Raji (cell line): ENCODE measurements around the gene CSNK1G3.

Source experiments
- POLR2A ChIP-seq: IDR thresholded peaks from 2 replicates; pipeline ENCODE4 v1.6.1; 2011; ENCODE audit warnings: low read depth, low read length, control low read depth; ENCODE audit not compliant: insufficient read depth

CSNK1G3 gene

GRCh38 chr5:123505633-123506032 lies 6.3 kb upstream of the CSNK1G3 start:
- TF ChIP-seq POLR2A, result no peak

- no peak for TF ChIP-seq POLR2A
Observed at GRCh38 chr5:123508441-123508840, 3.5 kb upstream of the CSNK1G3 start.

GRCh38 chr5:123511290-123511647 lies 708 bp upstream of the CSNK1G3 start:
- TF ChIP-seq POLR2A, result no peak

GRCh38 chr5:123512611-123513461 lies 859 bp downstream of the CSNK1G3 start:
- no peak for TF ChIP-seq POLR2A

GRCh38 chr5:123514615-123515355 lies 2.8 kb downstream of the CSNK1G3 start:
- no peak for TF ChIP-seq POLR2A

- TF ChIP-seq POLR2A, result no peak
Observed at GRCh38 chr5:123515904-123516303, 3.9 kb downstream of the CSNK1G3 start.

- TF ChIP-seq POLR2A, result no peak
Observed at GRCh38 chr5:123517476-123517875, 5.5 kb downstream of the CSNK1G3 start.

GRCh38 chr5:123518111-123518510 lies 6.1 kb downstream of the CSNK1G3 start:
- no peak for TF ChIP-seq POLR2A

GRCh38 chr5:123520677-123521247 lies 8.8 kb downstream of the CSNK1G3 start:
- no peak for TF ChIP-seq POLR2A

- no peak for TF ChIP-seq POLR2A
Observed at GRCh38 chr5:123524146-123524545, 12.2 kb downstream of the CSNK1G3 start.

- TF ChIP-seq POLR2A, result no peak
Observed at GRCh38 chr5:123527190-123527589, 15.2 kb downstream of the CSNK1G3 start.

- TF ChIP-seq POLR2A, result no peak
Observed at GRCh38 chr5:123528065-123528464, 16.1 kb downstream of the CSNK1G3 start.

GRCh38 chr5:123528878-123529277 lies 16.9 kb downstream of the CSNK1G3 start:
- TF ChIP-seq POLR2A, result no peak

GRCh38 chr5:123530728-123531127 lies 18.8 kb downstream of the CSNK1G3 start:
- no peak for TF ChIP-seq POLR2A

- TF ChIP-seq POLR2A, result no peak
Observed at GRCh38 chr5:123535648-123536047, 23.7 kb downstream of the CSNK1G3 start.

- no peak for TF ChIP-seq POLR2A
Observed at GRCh38 chr5:123537256-123537655, 25.3 kb downstream of the CSNK1G3 start.
